Measurements from ENCODE around the gene LANCL3. TPM values are rescaled to one million over a fixed set of nuclear protein-coding genes. Genes with fewer than 3 reads are reported as not detected.

LANCL3 gene
- total RNA-seq, 1 experiment from 2014 or later = 0.26 TPM

DNA sequence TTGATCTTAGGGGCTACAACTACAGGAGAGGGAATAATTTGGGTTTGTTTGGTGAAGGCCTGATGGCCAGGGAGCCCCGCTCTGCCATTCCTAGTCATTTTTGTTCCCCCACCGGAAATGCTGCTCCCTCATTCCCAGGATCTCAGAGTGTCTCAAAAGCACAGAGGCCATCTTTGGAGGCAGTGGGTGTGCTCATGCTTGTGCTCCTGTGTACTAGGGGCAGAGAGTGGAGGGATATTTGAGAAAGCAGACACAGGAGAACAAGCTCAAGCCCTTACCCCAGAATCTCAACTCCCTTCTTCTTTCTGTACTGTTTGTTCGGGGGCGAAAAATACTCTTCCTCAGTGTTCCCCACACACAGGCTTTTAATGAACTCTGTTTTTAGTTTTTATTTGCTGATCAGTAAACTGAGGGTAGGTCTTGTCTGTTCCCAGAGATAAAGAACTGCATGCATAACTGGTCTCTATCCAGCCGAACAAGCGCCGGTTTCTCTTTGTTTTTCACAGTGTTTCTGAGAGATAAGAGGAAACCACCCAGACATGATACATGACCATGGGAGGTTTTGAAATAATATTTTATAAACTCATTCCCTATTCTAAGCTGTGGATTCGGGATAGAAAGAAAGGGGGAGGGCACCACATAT is 81.2 kb downstream of the LANCL3 start:
- H2AFZ ChIP-seq (ENCODE audit: low read length) = no peak overlapping the region

More for the DNA sequence above, 81.2 kb downstream of the LANCL3 start:
- Mint-ChIP-seq H3K9me3 (peaks cover 56 to 66% of the 10 kb centered on the region in 2 experiments), H3K27ac (0 out of 7 replicates have a peak overlapping the region, but pooled peaks of 1 of the 3 experiments have one; percentile 31), H3K4me3 (no peak overlapping the region), H3K36me3 (ENCODE audit: insufficient read depth in 1 of 3, low read depth in 3 of 3) (peaks cover 0 to 5% (median 2%) of the 10 kb centered on the region in 3 experiments; a peak in 3 of 7 replicates), H3K4me1 (peaks cover 7 to 13% of the 10 kb centered on the region in 2 experiments; a peak in 3 of 4 replicates), H3K27me3 (ENCODE audit: low read depth) (no peaks in the 10 kb centered on the region)
- Histone ChIP-seq H3T11ph (ENCODE audit: low read length) (no peak overlapping the region), H2AK5ac (ENCODE audit: insufficient read length, low read length) (no peak overlapping the region), H3K9ac (ENCODE audit: extremely low read depth, insufficient read length, low read length) (no peak overlapping the region), H3K4ac (ENCODE audit: low read depth, low read length) (no peak overlapping the region), H3K23ac (ENCODE audit: insufficient read length, low read depth, low read length) (no peak overlapping the region), H3K23me2 (ENCODE audit: insufficient read length, low read depth, low read length, poor library complexity, severe bottlenecking) (no peaks in the 10 kb centered on the region), H3K56ac (ENCODE audit: insufficient read length, low read depth, low read length) (no peak overlapping the region), H2BK15ac (ENCODE audit: low read depth, low read length) (no peak overlapping the region), H3K4me1 (ENCODE audit: insufficient read depth, low read length) (peaks cover 6% of the 10 kb centered on the region; the same call in 1 of the 2 replicates), H4K91ac (ENCODE audit: insufficient read length, low read depth, low read length) (no peak overlapping the region), H4K5ac (ENCODE audit: insufficient read length, low read depth, low read length) (no peak overlapping the region), H3K4me2 (ENCODE audit: insufficient read depth, insufficient read length, low read length) (no peak overlapping the region), H2BK20ac (ENCODE audit: low read depth, low read length, poor library complexity, severe bottlenecking) (no peak overlapping the region), H2BK12ac (ENCODE audit: insufficient read length, low read depth, low read length) (no peak overlapping the region), H2BK120ac (ENCODE audit: low read depth, low read length, poor library complexity, severe bottlenecking) (no peak overlapping the region), H3K9me3 (ENCODE audit: control insufficient read depth, low read depth, low read length) (no peaks in the 10 kb centered on the region), H3K27me3 (ENCODE audit: insufficient read depth, low read length) (no peaks in the 10 kb centered on the region), H3K79me2 (ENCODE audit: insufficient read depth, low read length) (no peaks in the 10 kb centered on the region), H3K18ac (ENCODE audit: insufficient read length, low read depth, low read length) (no peak overlapping the region), H3K27ac (ENCODE audit: insufficient read length, low read depth, low read length) (no peak overlapping the region), H3K14ac (ENCODE audit: insufficient read depth, low read length) (no peak overlapping the region), H2BK5ac (ENCODE audit: insufficient read length, low read length) (no peak overlapping the region), H4K8ac (replicated peaks; ENCODE audit: insufficient read length, low read depth, low read length) (no peak overlapping the region), H3K79me1 (ENCODE audit: insufficient read depth, low read depth, low read length, poor library complexity, severe bottlenecking) (no peaks in the 10 kb centered on the region), H4K20me1 (ENCODE audit: control insufficient read depth, insufficient read depth, insufficient read length) (no peaks in the 10 kb centered on the region)
- WGBS (ENCODE audit: extremely low coverage, insufficient read length, low lambda C conversion rate) = no CpG with 5 or more reads among the region's 8 CpGs
- TF ChIP-seq, protein P1, sequence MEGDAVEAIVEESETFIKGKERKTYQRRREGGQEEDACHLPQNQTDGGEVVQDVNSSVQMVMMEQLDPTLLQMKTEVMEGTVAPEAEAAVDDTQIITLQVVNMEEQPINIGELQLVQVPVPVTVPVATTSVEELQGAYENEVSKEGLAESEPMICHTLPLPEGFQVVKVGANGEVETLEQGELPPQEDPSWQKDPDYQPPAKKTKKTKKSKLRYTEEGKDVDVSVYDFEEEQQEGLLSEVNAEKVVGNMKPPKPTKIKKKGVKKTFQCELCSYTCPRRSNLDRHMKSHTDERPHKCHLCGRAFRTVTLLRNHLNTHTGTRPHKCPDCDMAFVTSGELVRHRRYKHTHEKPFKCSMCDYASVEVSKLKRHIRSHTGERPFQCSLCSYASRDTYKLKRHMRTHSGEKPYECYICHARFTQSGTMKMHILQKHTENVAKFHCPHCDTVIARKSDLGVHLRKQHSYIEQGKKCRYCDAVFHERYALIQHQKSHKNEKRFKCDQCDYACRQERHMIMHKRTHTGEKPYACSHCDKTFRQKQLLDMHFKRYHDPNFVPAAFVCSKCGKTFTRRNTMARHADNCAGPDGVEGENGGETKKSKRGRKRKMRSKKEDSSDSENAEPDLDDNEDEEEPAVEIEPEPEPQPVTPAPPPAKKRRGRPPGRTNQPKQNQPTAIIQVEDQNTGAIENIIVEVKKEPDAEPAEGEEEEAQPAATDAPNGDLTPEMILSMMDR (conservative IDR thresholded peaks at IDR 0.05) = no peak
- DNase-seq = no peak
